ENCODE measurements around the gene ARHGAP1. TPM values are rescaled to one million over a fixed set of nuclear protein-coding genes. Genes with fewer than 3 reads are reported as not detected.

ARHGAP1 gene
- total RNA-seq, 1 donor from 2014 or later: 88.7 TPM

GRCh38 chr11:46637546-46637945, 62.9 kb downstream of the ARHGAP1 start:
- ATAC-seq: no peak

- no peak for ATAC-seq
Measured at GRCh38 chr11:46635557-46636139, 64.8 kb downstream of the ARHGAP1 start.

GRCh38 chr11:46633291-46634217, 66.9 kb downstream of the ARHGAP1 start:
- no peak for ATAC-seq

GRCh38 chr11:46632502-46632901, 67.9 kb downstream of the ARHGAP1 start:
- no peak for ATAC-seq

GRCh38 chr11:46631676-46632075, 68.7 kb downstream of the ARHGAP1 start:
- ATAC-seq: no peak

- ATAC-seq: no peak
Measured at GRCh38 chr11:46630237-46630636, 70.2 kb downstream of the ARHGAP1 start.

- no peak for ATAC-seq
Measured at GRCh38 chr11:46628961-46629360, 71.5 kb downstream of the ARHGAP1 start.

Other genes starting within 250 kb of the ARHGAP1 start
- gene AMBRA1, start 106.6 kb downstream of the ARHGAP1 start, total RNA-seq: 16.8 TPM
- gene HARBI1, start 83.4 kb downstream of the ARHGAP1 start, total RNA-seq: 3.2 TPM
- 37.3 TPM for gene ATG13, start 83.1 kb downstream of the ARHGAP1 start, total RNA-seq
- gene ZNF408, start 412 bp upstream of the ARHGAP1 start, total RNA-seq: 6.7 TPM
- gene F2, start 18.6 kb upstream of the ARHGAP1 start, total RNA-seq: not detected
- 48.7 TPM for gene CKAP5, start 145.7 kb upstream of the ARHGAP1 start, total RNA-seq
- gene LRP4, start 217.9 kb upstream of the ARHGAP1 start, total RNA-seq: 2.5 TPM
- gene CSTPP1, start 236.1 kb upstream of the ARHGAP1 start, total RNA-seq: 12.6 TPM